22Rv1 (cell line): ENCODE results near the gene GMPS.

Experiments used
- ZFX ChIP-seq: fragments of 450-650 bp; IDR thresholded peaks from 2 replicates; pipeline ENCODE4 v1.6.1; 2017; ENCODE audit warnings: antibody characterized with exemption, borderline replicate concordance
- TF ChIP-seq, protein P1 (sequence below): fragments of 450-650 bp; IDR thresholded peaks from 2 replicates; pipeline ENCODE4 v1.5.1; 2017; ENCODE audit warnings: mild to moderate bottlenecking

GRCh38 chr3:155921486-155921885 is 51.0 kb downstream of the GMPS start:
- TF ChIP-seq, protein P1, sequence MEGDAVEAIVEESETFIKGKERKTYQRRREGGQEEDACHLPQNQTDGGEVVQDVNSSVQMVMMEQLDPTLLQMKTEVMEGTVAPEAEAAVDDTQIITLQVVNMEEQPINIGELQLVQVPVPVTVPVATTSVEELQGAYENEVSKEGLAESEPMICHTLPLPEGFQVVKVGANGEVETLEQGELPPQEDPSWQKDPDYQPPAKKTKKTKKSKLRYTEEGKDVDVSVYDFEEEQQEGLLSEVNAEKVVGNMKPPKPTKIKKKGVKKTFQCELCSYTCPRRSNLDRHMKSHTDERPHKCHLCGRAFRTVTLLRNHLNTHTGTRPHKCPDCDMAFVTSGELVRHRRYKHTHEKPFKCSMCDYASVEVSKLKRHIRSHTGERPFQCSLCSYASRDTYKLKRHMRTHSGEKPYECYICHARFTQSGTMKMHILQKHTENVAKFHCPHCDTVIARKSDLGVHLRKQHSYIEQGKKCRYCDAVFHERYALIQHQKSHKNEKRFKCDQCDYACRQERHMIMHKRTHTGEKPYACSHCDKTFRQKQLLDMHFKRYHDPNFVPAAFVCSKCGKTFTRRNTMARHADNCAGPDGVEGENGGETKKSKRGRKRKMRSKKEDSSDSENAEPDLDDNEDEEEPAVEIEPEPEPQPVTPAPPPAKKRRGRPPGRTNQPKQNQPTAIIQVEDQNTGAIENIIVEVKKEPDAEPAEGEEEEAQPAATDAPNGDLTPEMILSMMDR, result no peak
- TF ChIP-seq ZFX, result no peak
